Measurements from ENCODE around the gene PAGE2.
"Not testable (repeated sequence)": the region's sequence is repeated elsewhere in the genome, so short reads cannot be mapped to it uniquely, and the experiment has no call there.

DNA sequence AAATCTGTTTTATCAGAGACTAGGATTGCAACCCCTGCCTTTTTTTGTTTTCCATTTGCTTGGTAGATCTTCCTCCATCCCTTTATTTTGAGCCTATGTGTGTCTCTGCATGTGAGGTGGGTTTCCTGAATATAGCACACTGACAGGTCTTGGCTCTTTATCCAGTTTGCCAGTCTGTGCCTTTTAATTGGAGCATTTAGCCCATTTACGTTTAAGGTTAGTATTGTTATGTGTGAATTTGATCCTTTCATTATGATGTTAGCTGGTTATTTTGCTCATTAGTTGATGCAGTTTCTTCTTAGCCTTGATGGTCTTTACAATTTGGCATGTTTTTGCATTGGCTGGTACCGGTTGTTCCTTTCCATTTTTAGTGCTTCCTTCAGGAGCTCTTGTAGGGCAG, 38.2 kb upstream of the PAGE2 start:
- TF ChIP-seq, protein P1, sequence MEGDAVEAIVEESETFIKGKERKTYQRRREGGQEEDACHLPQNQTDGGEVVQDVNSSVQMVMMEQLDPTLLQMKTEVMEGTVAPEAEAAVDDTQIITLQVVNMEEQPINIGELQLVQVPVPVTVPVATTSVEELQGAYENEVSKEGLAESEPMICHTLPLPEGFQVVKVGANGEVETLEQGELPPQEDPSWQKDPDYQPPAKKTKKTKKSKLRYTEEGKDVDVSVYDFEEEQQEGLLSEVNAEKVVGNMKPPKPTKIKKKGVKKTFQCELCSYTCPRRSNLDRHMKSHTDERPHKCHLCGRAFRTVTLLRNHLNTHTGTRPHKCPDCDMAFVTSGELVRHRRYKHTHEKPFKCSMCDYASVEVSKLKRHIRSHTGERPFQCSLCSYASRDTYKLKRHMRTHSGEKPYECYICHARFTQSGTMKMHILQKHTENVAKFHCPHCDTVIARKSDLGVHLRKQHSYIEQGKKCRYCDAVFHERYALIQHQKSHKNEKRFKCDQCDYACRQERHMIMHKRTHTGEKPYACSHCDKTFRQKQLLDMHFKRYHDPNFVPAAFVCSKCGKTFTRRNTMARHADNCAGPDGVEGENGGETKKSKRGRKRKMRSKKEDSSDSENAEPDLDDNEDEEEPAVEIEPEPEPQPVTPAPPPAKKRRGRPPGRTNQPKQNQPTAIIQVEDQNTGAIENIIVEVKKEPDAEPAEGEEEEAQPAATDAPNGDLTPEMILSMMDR (IDR thresholded peaks at IDR 0.05), result not testable (repeated sequence)
- not testable (repeated sequence) for TF ChIP-seq POLR2A (IDR thresholded peaks at IDR 0.05)
